ENCODE results near the gene CEL.

GRCh38 chr9:133074111-133074651, 12.4 kb downstream of the CEL start:
- no peak for TF ChIP-seq POU2F2 (IDR thresholded peaks at IDR 0.05; ENCODE audit: low read depth, low read length)
- no peak for TF ChIP-seq POLR2AphosphoS5 (IDR thresholded peaks at IDR 0.05; ENCODE audit: low read depth, low read length)
- TF ChIP-seq POLR2A (IDR thresholded peaks at IDR 0.05; ENCODE audit: low read depth, low read length): no peak
- no peak for TF ChIP-seq TAF1 (IDR thresholded peaks at IDR 0.05; ENCODE audit: low read depth, low read length)
- TF ChIP-seq PAX5 (IDR thresholded peaks at IDR 0.05; ENCODE audit: insufficient read depth, low read length, severe bottlenecking): no peak

Measured in GM12891 (cell line).